CD4-positive, alpha-beta T cell (primary cell): ENCODE results near the gene KRTAP12-4. TPM values are rescaled to one million over a fixed set of nuclear protein-coding genes. Genes with fewer than 3 reads are reported as not detected.
A peak's percentile ranks its signal among the peaks of the same experiment; 100 is the strongest.
"Not testable (repeated sequence)": the region's sequence is repeated elsewhere in the genome, so short reads cannot be mapped to it uniquely, and the experiment has no call there.

ENCODE experiments used
- ATAC-seq: fragments of 200-7000 bp; cut with Tn5 transposase; one replicate; pipeline ENCODE4 v1.10.0; 2022; ENCODE audit warnings: mild to moderate bottlenecking; ENCODE audit not compliant: poor library complexity
- CTCF ChIA-PET: fragments of 350-600 bp; sonication (Branson Sonifier 250); formaldehyde crosslinking; loops from one replicate; lab custom pipeline; 2021; ENCODE audit warnings: antibody characterized with exemption, inconsistent platforms; lab: Charles Lee
- POLR2A ChIA-PET: fragments of 350-600 bp; sonication (Branson Sonifier 250); formaldehyde crosslinking; loops from one replicate; lab custom pipeline; 2021; ENCODE audit warnings: antibody characterized with exemption, inconsistent platforms; lab: Charles Lee
- DNase-seq, 14 experiments: peaks; one replicate each; pipeline ENCODE4 v3.0.0-alpha.2; 2013 to 2020; ENCODE audit warnings: mixed read lengths in 2 of 14
- H3K27ac ChIP-seq, 2 donors: one replicate each; pipeline versions ENCODE4 v1.5.1 to v1.7.0; 2013; ENCODE audit warnings: low read length in 2 of 2, low read depth in 1 of 2, mild to moderate bottlenecking in 1 of 2
- H3K27me3 ChIP-seq, 2 experiments: 1 replicate in 1 of 2; 2 replicates in 1 of 2; pipeline versions ENCODE4 v1.6.1 to v1.7.0; 2013; ENCODE audit warnings: low read length in 2 of 2, control low read depth in 1 of 2, mild to moderate bottlenecking in 1 of 2, moderate library complexity in 1 of 2; ENCODE audit not compliant: insufficient read depth in 2 of 2, control insufficient read depth in 1 of 2
- H3K36me3 ChIP-seq: one replicate; pipeline ENCODE4 v1.6.1; 2013; ENCODE audit warnings: low read length, control low read depth; ENCODE audit not compliant: insufficient read depth
- H3K4me1 ChIP-seq: one replicate; pipeline ENCODE4 v1.6.1; 2013; ENCODE audit warnings: low read length, control low read depth; ENCODE audit not compliant: insufficient read depth
- H3K4me3 ChIP-seq: one replicate; pipeline ENCODE4 v1.5.1; 2013; ENCODE audit warnings: mild to moderate bottlenecking, low read length, moderate library complexity
- H3K9me3 ChIP-seq, 2 experiments: 1 replicate in 1 of 2; 2 replicates in 1 of 2; pipeline versions ENCODE4 v1.6.1 to v1.7.0; 2013; ENCODE audit warnings: low read length in 2 of 2, mild to moderate bottlenecking in 2 of 2, control low read depth in 1 of 2, moderate library complexity in 1 of 2; ENCODE audit not compliant: control insufficient read depth in 1 of 2, insufficient read depth in 1 of 2
- H3K27ac Mint-ChIP-seq: one replicate; pipeline ENCODE4 v1.8.0; 2020; ENCODE audit warnings: mixed read lengths
- H3K27me3 Mint-ChIP-seq: one replicate; pipeline ENCODE4 v1.8.0; 2021; ENCODE audit warnings: mixed read lengths
- H3K36me3 Mint-ChIP-seq: one replicate; pipeline ENCODE4 v1.8.0; 2021; ENCODE audit warnings: low read depth, mixed read lengths
- H3K4me1 Mint-ChIP-seq: one replicate; pipeline ENCODE4 v1.8.0; 2021; ENCODE audit warnings: low read depth, mixed read lengths
- H3K4me3 Mint-ChIP-seq: one replicate; pipeline ENCODE4 v1.8.0; 2020; ENCODE audit warnings: mild to moderate bottlenecking, mixed read lengths
- H3K9me3 Mint-ChIP-seq: one replicate; pipeline ENCODE4 v1.8.0; 2020; ENCODE audit warnings: mixed read lengths
- intact Hi-C, 2 experiments: fragments of 100-400 bp; cut with DNase I in 1 of 2; cut with micrococcal nuclease in 1 of 2; formaldehyde crosslinking; loops; one replicate each; pipeline versions ENCODE4 v1.15.1 to v1.9.0; 2023 to 2025; cut with DNase I, micrococcal nuclease
- total RNA-seq, 174 experiments: library from RNA in 2 of 174; stranded (reverse) in 2 of 174; gene quantifications; one replicate each; pipeline ENCODE4 v1.2.3 and lab custom pipeline; 2021 to 2026
- TF ChIP-seq, protein P1 (sequence below): fragments of 200-600 bp; IDR thresholded peaks from one replicate; pipeline ENCODE4 v1.8.0; 2022; ENCODE audit warnings: antibody characterized with exemption, mild to moderate bottlenecking

KRTAP12-4 gene
- total RNA-seq, 2 experiments from 2014 or later: not detected

DNA sequence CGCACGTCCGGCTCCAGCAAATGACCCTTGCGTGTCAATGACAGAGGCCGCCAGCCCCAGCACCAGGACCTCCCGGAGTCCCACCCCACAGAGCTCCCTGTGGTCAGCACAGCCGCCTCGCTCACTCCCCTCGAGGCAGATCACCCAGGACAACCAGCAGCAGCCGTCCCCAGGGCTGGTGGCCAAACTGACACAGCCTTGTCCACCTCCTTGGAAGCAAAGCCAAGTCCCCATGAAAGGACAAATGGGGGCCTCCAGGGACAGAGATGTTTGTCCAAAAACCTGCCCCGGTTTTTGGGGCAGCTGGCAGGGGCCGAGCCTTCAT lies 15.2 kb downstream of the KRTAP12-4 start:
- Histone ChIP-seq H3K9me3 (peaks cover 13 to 14% of the 10 kb centered on the region in 2 experiments), H3K4me1 (no peaks in the 10 kb centered on the region), H3K36me3 (no peaks in the 10 kb centered on the region), H3K27me3 (peaks cover 0 to 2% of the 10 kb centered on the region in 2 experiments), H3K27ac (no peak overlapping the region), H3K4me3 (no peak overlapping the region)
- Mint-ChIP-seq H3K27ac (no peak overlapping the region), H3K4me3 (no peak overlapping the region), H3K36me3 (peaks cover 5% of the 10 kb centered on the region), H3K4me1 (no peaks in the 10 kb centered on the region), H3K27me3 (no peaks in the 10 kb centered on the region), H3K9me3 (peaks cover 7% of the 10 kb centered on the region)
- TF ChIP-seq, protein P1, sequence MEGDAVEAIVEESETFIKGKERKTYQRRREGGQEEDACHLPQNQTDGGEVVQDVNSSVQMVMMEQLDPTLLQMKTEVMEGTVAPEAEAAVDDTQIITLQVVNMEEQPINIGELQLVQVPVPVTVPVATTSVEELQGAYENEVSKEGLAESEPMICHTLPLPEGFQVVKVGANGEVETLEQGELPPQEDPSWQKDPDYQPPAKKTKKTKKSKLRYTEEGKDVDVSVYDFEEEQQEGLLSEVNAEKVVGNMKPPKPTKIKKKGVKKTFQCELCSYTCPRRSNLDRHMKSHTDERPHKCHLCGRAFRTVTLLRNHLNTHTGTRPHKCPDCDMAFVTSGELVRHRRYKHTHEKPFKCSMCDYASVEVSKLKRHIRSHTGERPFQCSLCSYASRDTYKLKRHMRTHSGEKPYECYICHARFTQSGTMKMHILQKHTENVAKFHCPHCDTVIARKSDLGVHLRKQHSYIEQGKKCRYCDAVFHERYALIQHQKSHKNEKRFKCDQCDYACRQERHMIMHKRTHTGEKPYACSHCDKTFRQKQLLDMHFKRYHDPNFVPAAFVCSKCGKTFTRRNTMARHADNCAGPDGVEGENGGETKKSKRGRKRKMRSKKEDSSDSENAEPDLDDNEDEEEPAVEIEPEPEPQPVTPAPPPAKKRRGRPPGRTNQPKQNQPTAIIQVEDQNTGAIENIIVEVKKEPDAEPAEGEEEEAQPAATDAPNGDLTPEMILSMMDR: no peak
- ATAC-seq (no peak), DNase-seq (peak in 1 of 14 experiments; percentile 9)
- POLR2A ChIA-PET: no interaction called here
- intact Hi-C loops: no loop called here
- CTCF ChIA-PET: no interaction called here

DNA sequence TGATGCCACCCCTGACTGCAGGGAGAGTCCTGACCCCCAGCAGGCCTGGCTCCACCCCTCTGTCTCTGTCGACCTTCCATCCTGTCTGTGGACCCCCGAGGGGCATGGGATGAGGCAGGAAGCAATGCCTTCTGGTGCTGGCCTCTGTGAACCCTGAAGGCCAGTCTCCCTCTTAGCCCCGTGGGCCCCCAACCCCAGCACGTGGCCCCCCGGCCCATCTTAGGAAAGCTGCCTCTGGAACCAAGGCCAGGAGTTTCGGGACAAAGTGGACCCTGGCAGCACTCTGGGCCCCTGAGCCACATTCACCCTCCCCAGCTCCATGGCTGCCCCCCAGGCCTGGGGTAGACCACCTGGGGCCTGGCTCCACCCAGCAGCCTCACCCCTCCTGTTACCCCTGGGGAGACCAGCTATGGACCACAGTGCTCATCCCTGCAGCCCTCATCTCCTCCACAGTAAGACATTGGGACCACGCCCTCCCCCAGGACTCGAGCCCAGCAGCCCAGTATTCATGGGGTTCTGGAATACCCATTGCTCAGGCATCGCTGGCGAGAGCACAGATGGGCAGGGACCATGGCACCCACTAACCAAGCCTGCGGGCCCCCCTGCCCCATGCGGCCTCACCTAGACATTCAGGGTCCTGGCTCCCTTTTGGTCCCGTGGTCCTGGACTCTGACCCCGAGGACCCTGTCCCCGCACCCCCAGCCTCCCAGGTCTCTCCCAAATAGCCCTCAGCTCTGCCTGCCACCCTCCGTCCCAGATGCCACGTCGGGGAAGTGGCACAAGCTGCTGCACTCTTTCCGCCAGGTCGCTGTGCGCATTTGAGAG lies 15.7 kb downstream of the KRTAP12-4 start:
- POLR2A ChIA-PET, H3K36me3 ChIP-seq, intact Hi-C loops, H3K4me3 Mint-ChIP-seq, H3K36me3 Mint-ChIP-seq, CTCF ChIA-PET, H3K9me3 Mint-ChIP-seq, H3K27me3 ChIP-seq, H3K27ac ChIP-seq, DNase-seq, H3K4me3 ChIP-seq, H3K4me1 Mint-ChIP-seq, H3K27ac Mint-ChIP-seq, H3K27me3 Mint-ChIP-seq, H3K4me1 ChIP-seq, ATAC-seq: not testable (repeated sequence)
- peaks cover 11% of the 10 kb centered on the region in 2 experiments for H3K9me3 ChIP-seq

DNA sequence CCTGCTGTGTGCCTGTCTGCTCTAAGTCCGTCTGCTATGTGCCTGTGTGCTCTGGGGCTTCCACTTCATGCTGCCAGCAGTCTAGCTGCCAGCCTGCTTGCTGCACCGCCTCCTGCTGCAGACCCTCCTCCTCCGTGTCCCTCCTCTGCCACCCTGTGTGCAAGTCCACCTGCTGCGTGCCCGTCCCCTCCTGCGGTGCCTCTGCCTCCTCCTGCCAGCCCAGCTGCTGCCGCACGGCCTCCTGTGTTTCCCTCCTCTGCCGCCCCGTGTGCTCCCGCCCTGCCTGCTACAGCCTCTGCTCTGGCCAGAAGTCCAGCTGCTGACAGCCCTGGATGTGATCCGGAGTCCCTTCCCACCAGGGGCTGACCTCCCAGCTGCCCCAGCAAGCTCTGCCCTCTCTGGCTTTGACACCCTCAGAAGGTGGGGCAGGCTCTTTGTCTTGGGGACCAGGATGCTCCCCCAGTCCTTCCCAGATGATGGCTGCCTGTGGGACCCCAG lies 16.6 kb downstream of the KRTAP12-4 start:
- not testable (repeated sequence) for H3K27me3 Mint-ChIP-seq

DNA sequence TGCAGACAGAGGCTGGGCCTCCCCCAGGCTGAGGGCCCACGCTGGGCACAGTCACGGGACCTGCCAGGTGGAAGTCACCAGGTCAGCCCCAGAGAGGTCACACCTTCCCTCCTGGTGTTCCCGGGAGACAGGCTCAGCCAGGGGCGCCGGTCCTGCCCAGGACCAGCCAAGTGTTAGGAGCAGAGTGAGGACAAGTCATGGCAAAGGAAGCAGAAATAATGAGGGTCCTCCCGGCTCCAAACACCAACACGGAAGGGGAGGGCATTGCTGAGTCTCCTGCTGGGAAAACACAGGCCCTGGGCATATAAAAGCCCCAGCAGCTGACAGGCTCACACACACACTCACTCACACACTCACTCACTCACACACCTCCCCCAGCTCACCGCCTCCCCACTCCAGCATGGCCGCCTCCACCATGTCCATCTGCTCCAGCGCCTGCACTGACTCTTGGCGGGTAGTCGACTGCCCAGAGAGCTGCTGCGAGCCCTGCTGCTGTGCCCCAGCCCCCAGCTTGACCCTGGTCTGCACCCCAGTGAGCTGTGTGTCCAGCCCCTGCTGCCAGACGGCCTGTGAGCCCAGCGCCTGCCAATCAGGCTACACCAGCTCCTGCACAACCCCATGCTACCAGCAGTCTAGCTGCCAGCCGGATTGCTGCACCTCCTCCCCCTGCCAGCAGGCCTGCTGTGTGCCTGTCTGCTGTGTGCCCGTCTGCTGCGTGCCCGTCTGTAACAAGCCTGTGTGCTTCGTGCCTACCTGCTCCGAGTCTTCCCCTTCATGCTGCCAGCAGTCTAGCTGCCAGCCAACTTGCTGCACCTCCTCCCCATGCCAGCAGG lies 17.2 kb downstream of the KRTAP12-4 start, which contains the start of gene KRTAP10-10:
Gene KRTAP10-10 (plus strand): TSS at position 339 of the 833 bp plus-strand sequence. CDS start 62 bp downstream, at position 401.
- H3K36me3 ChIP-seq: no peaks in the 10 kb centered on the region

More for the DNA sequence above, 16.6 kb downstream of the KRTAP12-4 start:
- H3K4me3 Mint-ChIP-seq, H3K4me3 ChIP-seq, H3K27ac Mint-ChIP-seq, ATAC-seq, H3K27ac ChIP-seq, H3K36me3 Mint-ChIP-seq, H3K27me3 ChIP-seq, DNase-seq, H3K4me1 Mint-ChIP-seq, CTCF ChIA-PET, H3K36me3 ChIP-seq, intact Hi-C loops, H3K4me1 ChIP-seq, POLR2A ChIA-PET: not testable (repeated sequence)
- peaks cover 10% of the 10 kb centered on the region for H3K9me3 Mint-ChIP-seq
- peaks cover 9 to 17% of the 10 kb centered on the region in 2 experiments for H3K9me3 ChIP-seq

More for the DNA sequence above, 17.2 kb downstream of the KRTAP12-4 start, which contains the start of gene KRTAP10-10:
- H3K4me1 ChIP-seq: no peaks in the 10 kb centered on the region
- intact Hi-C loops: no loop called here
- ChIA-PET POLR2A (no interaction called here), CTCF (no interaction called here)
- Mint-ChIP-seq H3K27me3 (no peaks in the 10 kb centered on the region), H3K9me3 (peaks cover 9% of the 10 kb centered on the region), H3K27ac (no peak within 1 kb of the TSS), H3K4me3 (no peak within 1 kb of the TSS), H3K4me1 (no peaks in the 10 kb centered on the region), H3K36me3 (peaks cover 6% of the 10 kb centered on the region)
- TF ChIP-seq, protein P1: no peak
- H3K9me3 ChIP-seq: peaks cover 15 to 22% of the 10 kb centered on the region in 2 experiments
- peaks cover 0 to 2% of the 10 kb centered on the region in 2 experiments for H3K27me3 ChIP-seq
- H3K4me3 ChIP-seq: no peak within 1 kb of the TSS
- H3K27ac ChIP-seq: no peak within 1 kb of the TSS
- peak in 1 of 14 experiments; percentile 7 for DNase-seq
- ATAC-seq: no peak
